ENCODE measurements around the gene RPS14. TPM values are rescaled to one million over a fixed set of nuclear protein-coding genes. Genes with fewer than 3 reads are reported as not detected.

Gene RPS14
- total and polyA plus RNA-seq, 4 experiments from 2014 or later = 5,260 to 9,996 (median 6,720) TPM

DNA sequence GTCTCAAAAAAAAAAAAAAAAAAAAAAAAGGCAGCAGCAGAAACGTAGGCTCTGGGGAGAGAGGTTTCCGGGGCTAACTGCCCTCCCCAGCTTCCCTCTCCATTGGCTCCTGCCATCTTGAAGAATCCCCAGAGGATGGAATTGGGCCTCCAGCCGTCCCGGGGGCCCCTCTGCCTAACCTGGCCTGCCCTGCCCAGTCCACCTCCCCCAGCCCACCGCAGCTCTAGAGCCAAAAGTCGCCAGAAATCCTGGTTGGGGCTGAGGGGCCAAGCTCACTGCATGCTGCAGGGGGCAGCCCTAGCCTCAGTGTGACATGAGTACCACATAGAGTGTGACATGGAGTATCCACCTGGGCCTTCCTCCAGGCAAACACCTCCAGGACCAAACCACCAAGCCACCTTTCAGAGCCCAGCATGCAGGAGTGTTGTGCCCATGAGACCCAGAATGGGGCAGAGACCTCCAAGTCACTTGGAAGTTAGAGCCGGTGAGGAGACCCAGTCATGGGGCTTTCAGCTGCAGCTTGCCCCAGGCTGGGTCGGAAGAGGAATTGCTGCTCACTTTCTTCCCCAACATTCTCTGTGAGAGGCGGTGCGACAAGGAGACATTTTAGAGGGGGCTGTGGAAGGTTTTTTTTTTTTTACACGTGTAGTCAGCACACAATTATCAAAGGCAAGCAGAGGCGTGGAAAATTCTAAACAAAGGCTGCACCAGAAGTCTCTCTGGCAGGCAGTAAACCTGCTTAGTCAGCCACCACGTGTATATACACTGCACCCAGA lies 54.4 kb downstream of the RPS14 start:
- intact Hi-C loops (cut with micrococcal nuclease) = no loop called here
- Mint-ChIP-seq H3K27ac (peak overlapping the region in 5 of 7 donors; percentile 13 to 59 (median 37)), H3K36me3 (peaks cover 40 to 85% of the 10 kb centered on the region in 2 donors), H3K4me3 (no peak overlapping the region), H3K4me1 (no peaks in the 10 kb centered on the region), H3K27me3 (no peaks in the 10 kb centered on the region), H3K9me3 (no peaks in the 10 kb centered on the region)
- H3K27ac ChIP-seq (ENCODE audit: low read depth, low read length) = no peak overlapping the region
- ChIA-PET POLR2A (ENCODE audit: partially characterized antibody) (interaction anchor here (0.6 kb wide), 1 partner anchor 31 kb away, joined by 3 read pairs; no protein-coding TSS in a partner anchor), CTCF (ENCODE audit: partially characterized antibody) (interaction anchor here (1.7 to 1.9 kb wide), 2 partner anchors 16 to 41 kb away, joined by 4 to 7 read pairs; no protein-coding TSS in a partner anchor)
- no peaks in the 10 kb centered on the region for H3K27me3 ChIP-seq (ENCODE audit: insufficient read depth, low read length)
- no peaks in the 10 kb centered on the region for H3K9me3 ChIP-seq (ENCODE audit: control insufficient read depth in 1 of 2, low read length in 2 of 2)
- peaks cover 76% of the 10 kb centered on the region for H3K36me3 ChIP-seq (ENCODE audit: insufficient read depth, low read length)
- no peak for DNase-seq
- no peaks in the 10 kb centered on the region for H3K4me1 ChIP-seq (ENCODE audit: insufficient read depth, low read length)
- no peak overlapping the region for H3K4me3 ChIP-seq (ENCODE audit: low read length in 2 of 2)

DNA sequence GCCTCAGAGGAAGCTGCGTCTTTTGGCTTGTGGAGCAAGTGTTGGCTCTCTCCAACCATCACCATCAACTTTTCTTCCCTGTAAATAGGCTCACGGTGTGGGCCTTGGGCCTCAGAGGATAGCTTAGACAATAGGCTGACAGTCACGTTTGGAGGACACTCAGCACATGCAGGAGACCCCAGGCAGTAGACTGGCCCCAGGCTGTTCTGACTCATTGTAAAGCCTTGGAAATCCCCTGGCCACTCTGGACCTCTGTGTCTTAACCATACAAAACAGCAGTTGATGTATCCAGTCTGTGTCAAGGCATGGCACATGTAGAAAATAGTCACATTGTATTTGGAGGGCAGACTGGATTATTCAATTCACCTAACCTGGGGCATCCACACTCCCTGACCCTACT lies 55.4 kb downstream of the RPS14 start:
- intact Hi-C loops (cut with micrococcal nuclease) = no loop called here
- Histone ChIP-seq H3K4me3 (ENCODE audit: low read length in 2 of 2) (no peak overlapping the region), H3K9me3 (ENCODE audit: control insufficient read depth in 1 of 2, low read length in 2 of 2) (no peaks in the 10 kb centered on the region), H3K36me3 (ENCODE audit: insufficient read depth, low read length) (peaks cover 77% of the 10 kb centered on the region), H3K27ac (ENCODE audit: low read depth, low read length) (no peak overlapping the region), H3K4me1 (ENCODE audit: insufficient read depth, low read length) (no peaks in the 10 kb centered on the region), H3K27me3 (ENCODE audit: insufficient read depth, low read length) (no peaks in the 10 kb centered on the region)
- ChIA-PET POLR2A (ENCODE audit: partially characterized antibody) (no interaction called here), CTCF (ENCODE audit: partially characterized antibody) (interaction anchor here (1.7 to 1.9 kb wide), 2 partner anchors 17 to 42 kb away, joined by 4 to 7 read pairs; no protein-coding TSS in a partner anchor)
- Mint-ChIP-seq H3K4me3 (no peak overlapping the region), H3K27me3 (no peaks in the 10 kb centered on the region), H3K9me3 (no peaks in the 10 kb centered on the region), H3K4me1 (no peaks in the 10 kb centered on the region), H3K27ac (peak overlapping the region in 2 of 7 donors; percentile 4 to 68), H3K36me3 (peaks cover 38 to 85% of the 10 kb centered on the region in 2 donors)
- DNase-seq = no peak

DNA sequence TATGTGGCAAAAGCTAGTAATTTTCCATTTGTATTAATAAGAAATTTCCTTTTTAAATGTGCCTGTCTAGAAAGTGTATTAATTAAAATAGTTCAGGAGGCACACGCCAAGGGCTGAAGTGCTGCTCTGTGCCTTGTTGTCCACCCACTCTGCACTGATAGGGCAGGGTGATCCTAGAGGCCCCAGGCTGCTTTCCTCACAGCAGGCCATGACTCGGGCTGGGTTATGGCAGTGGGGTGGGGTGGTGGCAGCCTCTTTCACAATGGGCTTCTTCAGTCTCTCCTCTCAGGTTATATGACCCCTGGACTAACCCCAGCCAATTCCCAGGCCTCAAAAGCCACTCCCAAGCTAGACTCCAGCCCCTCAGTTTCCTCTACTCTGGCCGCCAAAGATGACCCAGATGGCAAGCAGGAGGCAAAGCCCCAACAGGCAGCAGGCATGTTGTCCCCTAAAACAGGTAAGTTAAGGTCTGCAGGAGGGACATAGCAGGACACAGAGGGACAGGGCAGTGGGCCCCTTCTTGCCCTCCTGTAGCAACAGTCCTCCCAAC lies 56.4 kb downstream of the RPS14 start:
- Histone ChIP-seq H3K27ac (ENCODE audit: low read depth, low read length) (no peak overlapping the region), H3K27me3 (ENCODE audit: insufficient read depth, low read length) (no peaks in the 10 kb centered on the region), H3K9me3 (ENCODE audit: control insufficient read depth in 1 of 2, low read length in 2 of 2) (no peaks in the 10 kb centered on the region), H3K4me1 (ENCODE audit: insufficient read depth, low read length) (no peaks in the 10 kb centered on the region), H3K36me3 (ENCODE audit: insufficient read depth, low read length) (peaks cover 78% of the 10 kb centered on the region), H3K4me3 (ENCODE audit: low read length in 2 of 2) (no peak overlapping the region)
- Mint-ChIP-seq H3K27me3 (no peaks in the 10 kb centered on the region), H3K4me1 (no peaks in the 10 kb centered on the region), H3K9me3 (no peaks in the 10 kb centered on the region), H3K36me3 (peaks cover 34 to 84% of the 10 kb centered on the region in 2 donors), H3K27ac (peak overlapping the region in 3 of 7 donors; percentile 53 to 86 (median 72)), H3K4me3 (no peak overlapping the region)
- ChIA-PET POLR2A (ENCODE audit: partially characterized antibody) (interaction anchor here (0.6 kb wide), 1 partner anchor 10 kb away, joined by 3 read pairs; no protein-coding TSS in a partner anchor), CTCF (ENCODE audit: partially characterized antibody) (interaction anchor here (1.7 kb wide), 1 partner anchor 18 kb away, joined by 4 read pairs; no protein-coding TSS in a partner anchor)
- DNase-seq = no peak
- intact Hi-C loops (cut with micrococcal nuclease) = no loop called here

DNA sequence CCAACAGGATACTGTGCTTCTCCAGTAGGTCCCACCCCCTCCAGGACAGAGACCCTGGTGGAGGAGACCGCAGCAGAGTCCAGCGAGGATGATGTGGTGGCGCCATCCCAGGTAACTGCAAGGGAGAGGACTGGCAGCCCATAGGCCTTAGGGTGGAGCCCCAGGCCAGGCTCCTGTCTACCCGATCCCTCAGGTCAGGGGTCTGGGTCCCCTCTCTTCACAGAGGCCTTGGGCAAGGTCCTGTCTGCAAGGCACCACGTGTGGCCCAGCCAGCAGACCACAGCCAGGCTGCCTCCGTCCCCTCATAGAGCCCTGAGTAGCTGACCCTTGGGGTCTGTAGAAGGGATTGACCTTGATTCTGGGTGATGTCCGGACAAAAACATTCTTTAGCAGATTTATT lies 56.9 kb downstream of the RPS14 start:
- no peak for DNase-seq
- no peaks in the 10 kb centered on the region for H3K4me1 ChIP-seq (ENCODE audit: insufficient read depth, low read length)
- ChIA-PET POLR2A (ENCODE audit: partially characterized antibody) (interaction anchor here (0.6 kb wide), 1 partner anchor 9 kb away, joined by 3 read pairs; no protein-coding TSS in a partner anchor), CTCF (ENCODE audit: partially characterized antibody) (no interaction called here)
- H3K4me3 Mint-ChIP-seq = no peak overlapping the region
- no peak overlapping the region for H3K27ac Mint-ChIP-seq
- no peaks in the 10 kb centered on the region for H3K27me3 Mint-ChIP-seq
- no peaks in the 10 kb centered on the region for H3K9me3 Mint-ChIP-seq
- no peaks in the 10 kb centered on the region for H3K27me3 ChIP-seq (ENCODE audit: insufficient read depth, low read length)
- H3K36me3 Mint-ChIP-seq = peaks cover 32 to 86% of the 10 kb centered on the region in 2 donors
- no peak overlapping the region for H3K4me3 ChIP-seq (ENCODE audit: low read length in 2 of 2)
- peaks cover 83% of the 10 kb centered on the region for H3K36me3 ChIP-seq (ENCODE audit: insufficient read depth, low read length)
- H3K4me1 Mint-ChIP-seq = no peaks in the 10 kb centered on the region
- H3K9me3 ChIP-seq (ENCODE audit: control insufficient read depth in 1 of 2, low read length in 2 of 2) = no peaks in the 10 kb centered on the region
- intact Hi-C loops (cut with micrococcal nuclease) = no loop called here
- no peak overlapping the region for H3K27ac ChIP-seq (ENCODE audit: low read depth, low read length)

Other genes with a start within 250 kb of the RPS14 start
- gene CAMK2A, start 160.0 kb downstream of the RPS14 start, total RNA-seq = not detected
- gene CAMK2A, start 160.0 kb downstream of the RPS14 start, polyA plus RNA-seq = not detected
- not detected for gene ARSI, start 146.8 kb downstream of the RPS14 start, total RNA-seq
- not detected for gene ARSI, start 146.8 kb downstream of the RPS14 start, polyA plus RNA-seq
- gene TCOF1, start 92.0 kb downstream of the RPS14 start, total RNA-seq = 10 to 100 TPM; 53.8 to 59.9 TPM
- 10 to 100 TPM in 1 of 2 donors, under 1 TPM in 1; 0.21 to 30.8 TPM for gene TCOF1, start 92.0 kb downstream of the RPS14 start, polyA plus RNA-seq
- 100 to 1,000 TPM; 178 to 181 TPM for gene CD74, start 36.8 kb downstream of the RPS14 start, total RNA-seq
- 100 to 1,000 TPM; 295 to 703 TPM for gene CD74, start 36.8 kb downstream of the RPS14 start, polyA plus RNA-seq
- gene NDST1, start 58.4 kb upstream of the RPS14 start, total RNA-seq = under 1 TPM; 0.35 to 0.64 TPM
- gene NDST1, start 58.4 kb upstream of the RPS14 start, polyA plus RNA-seq = under 1 TPM in 1 of 2 donors, not detected in 1; 0.29 TPM
- under 1 TPM in 1 of 2 experiments, not detected in 1; 0.06 TPM for gene SYNPO, start 190.9 kb upstream of the RPS14 start, total RNA-seq
- gene SYNPO, start 190.9 kb upstream of the RPS14 start, polyA plus RNA-seq = not detected
- not detected for gene MYOZ3, start 211.5 kb upstream of the RPS14 start, total RNA-seq
- gene MYOZ3, start 211.5 kb upstream of the RPS14 start, polyA plus RNA-seq = not detected